Measurements from ENCODE around the gene TARS2. TPM values are rescaled to one million over a fixed set of nuclear protein-coding genes. Genes with fewer than 3 reads are reported as not detected.

Gene TARS2
- total and polyA plus RNA-seq, 2 experiments from 2014 or later = 14.0 to 14.4 TPM

- no peaks in the 10 kb centered on the region for H3K27me3 ChIP-seq (replicated peaks; ENCODE audit: insufficient read depth)
- in situ Hi-C loops (cut with MboI) = no loop called here
- no peak overlapping the region for H3K27ac ChIP-seq
- H3K36me3 ChIP-seq (ENCODE audit: low read depth) = peaks cover 25% of the 10 kb centered on the region; the same call in 1 of the 2 replicates
- H3K9me2 ChIP-seq (ENCODE audit: insufficient read depth) = no peaks in the 10 kb centered on the region
- H3K4me1 ChIP-seq (ENCODE audit: insufficient read depth) = no peaks in the 10 kb centered on the region
- H3K4me2 ChIP-seq (ENCODE audit: unreplicated experiment) = no peak overlapping the region
- TF ChIP-seq EZH2 (IDR thresholded peaks at IDR 0.05; ENCODE audit: insufficient read depth, poor library complexity, severe bottlenecking) (no peak), EZH2phosphoT487 (IDR thresholded peaks at IDR 0.05; ENCODE audit: insufficient read depth, low read depth) (no peak)
- peak; percentile 76 for DNase-seq
- H4K20me1 ChIP-seq (ENCODE audit: insufficient read depth) = no peaks in the 10 kb centered on the region
- 37 to 39% methylated on average over 4 of the region's 4 CpGs for WGBS, 2 experiments (ENCODE audit: low coverage in 1 of 2, low lambda C conversion rate in 2 of 2, missing lambda C conversion rate in 2 of 2)
- H3K79me2 ChIP-seq (ENCODE audit: insufficient read depth) = no peaks in the 10 kb centered on the region; the same call in 1 of the 2 replicates
- H3F3A ChIP-seq (ENCODE audit: insufficient read depth) = no peaks in the 10 kb centered on the region
- no peak overlapping the region for H2AFZ ChIP-seq
- no peaks in the 10 kb centered on the region for H3K9me3 ChIP-seq (ENCODE audit: low read depth)
- no peak overlapping the region for H3K9ac ChIP-seq
- H3K4me3 ChIP-seq = no peak overlapping the region
These were observed 22.8 kb upstream of the TARS2 start for GRCh38 chr1:150464422-150464826.

DNA sequence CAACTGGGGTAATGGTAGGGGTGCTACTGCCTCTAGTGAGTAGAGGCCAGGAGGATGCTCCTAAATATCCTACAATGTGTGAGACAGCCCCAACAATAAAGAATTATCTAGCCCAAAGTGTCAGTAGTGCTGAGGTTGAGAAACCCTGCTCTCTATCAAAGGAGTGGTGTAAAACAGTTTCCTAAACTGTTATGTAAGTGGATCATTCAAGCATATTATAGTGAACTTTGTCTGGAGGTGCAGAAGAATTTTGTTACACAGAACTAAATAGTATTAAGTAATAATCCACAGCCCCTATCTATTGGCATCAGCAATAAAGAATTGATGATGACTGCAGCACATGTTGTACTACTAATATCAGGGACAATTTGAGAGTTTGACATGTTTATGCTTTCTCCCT is 20.3 kb upstream of the TARS2 start:
- H3F3A ChIP-seq (ENCODE audit: insufficient read depth) = no peaks in the 10 kb centered on the region
- no peak overlapping the region for H3K9ac ChIP-seq
- peaks cover 37% of the 10 kb centered on the region for H3K36me3 ChIP-seq (ENCODE audit: low read depth)
- no peak for DNase-seq
- no peaks in the 10 kb centered on the region for H3K4me1 ChIP-seq (ENCODE audit: insufficient read depth)
- no peak overlapping the region for H3K4me3 ChIP-seq
- no peak for TF ChIP-seq EZH2 (IDR thresholded peaks at IDR 0.05; ENCODE audit: insufficient read depth, poor library complexity, severe bottlenecking)
- TF ChIP-seq EZH2phosphoT487 (IDR thresholded peaks at IDR 0.05; ENCODE audit: insufficient read depth, low read depth) = no peak
- H3K27ac ChIP-seq = no peak overlapping the region
- in situ Hi-C loops (cut with MboI) = no loop called here
- H3K27me3 ChIP-seq (replicated peaks; ENCODE audit: insufficient read depth) = no peaks in the 10 kb centered on the region
- H3K9me2 ChIP-seq (ENCODE audit: insufficient read depth) = no peaks in the 10 kb centered on the region
- no peak overlapping the region for H2AFZ ChIP-seq
- H4K20me1 ChIP-seq (ENCODE audit: insufficient read depth) = no peaks in the 10 kb centered on the region
- no peak overlapping the region for H3K4me2 ChIP-seq (ENCODE audit: unreplicated experiment)
- no peaks in the 10 kb centered on the region for H3K9me3 ChIP-seq (ENCODE audit: low read depth)
- no peaks in the 10 kb centered on the region; the same call in 1 of the 2 replicates for H3K79me2 ChIP-seq (ENCODE audit: insufficient read depth)

DNA sequence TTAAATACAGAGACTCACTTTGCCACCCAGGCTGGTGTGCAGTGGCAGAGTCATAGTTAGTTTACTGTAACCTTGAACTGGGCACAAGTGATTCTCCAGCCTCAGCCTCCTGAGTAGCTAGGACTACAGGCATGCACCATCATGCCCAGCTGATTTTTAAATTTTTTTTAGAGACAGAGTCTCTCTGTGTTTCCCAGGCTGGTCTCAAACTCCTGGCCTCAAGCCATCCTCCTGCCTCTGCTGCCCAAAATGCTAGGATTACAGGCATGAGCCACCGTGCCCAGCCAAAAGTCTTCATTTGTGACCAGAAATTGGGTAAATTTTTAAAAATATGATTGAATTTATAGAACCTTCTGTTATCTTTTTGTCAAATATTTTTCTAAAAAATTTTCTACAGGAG is 17.9 kb upstream of the TARS2 start:
- Histone ChIP-seq H3K27ac (no peak overlapping the region), H3K27me3 (replicated peaks; ENCODE audit: insufficient read depth) (no peaks in the 10 kb centered on the region), H3K9me3 (ENCODE audit: low read depth) (no peaks in the 10 kb centered on the region), H3K4me3 (no peak overlapping the region), H3F3A (ENCODE audit: insufficient read depth) (no peaks in the 10 kb centered on the region), H3K4me2 (ENCODE audit: unreplicated experiment) (no peak overlapping the region), H3K36me3 (ENCODE audit: low read depth) (peaks cover 43% of the 10 kb centered on the region), H3K79me2 (ENCODE audit: insufficient read depth) (no peaks in the 10 kb centered on the region; the same call in 1 of the 2 replicates), H4K20me1 (ENCODE audit: insufficient read depth) (no peaks in the 10 kb centered on the region), H3K9me2 (ENCODE audit: insufficient read depth) (no peaks in the 10 kb centered on the region), H3K9ac (no peak overlapping the region), H3K4me1 (ENCODE audit: insufficient read depth) (no peaks in the 10 kb centered on the region), H2AFZ (no peak overlapping the region)
- TF ChIP-seq EZH2phosphoT487 (IDR thresholded peaks at IDR 0.05; ENCODE audit: insufficient read depth, low read depth) (no peak), EZH2 (IDR thresholded peaks at IDR 0.05; ENCODE audit: insufficient read depth, poor library complexity, severe bottlenecking) (no peak)
- in situ Hi-C loops (cut with MboI) = no loop called here
- no peak for DNase-seq
- 48 to 59% methylated on average over 1 of the region's 1 CpG for WGBS, 2 experiments (ENCODE audit: low coverage in 1 of 2, low lambda C conversion rate in 2 of 2, missing lambda C conversion rate in 2 of 2)

DNA sequence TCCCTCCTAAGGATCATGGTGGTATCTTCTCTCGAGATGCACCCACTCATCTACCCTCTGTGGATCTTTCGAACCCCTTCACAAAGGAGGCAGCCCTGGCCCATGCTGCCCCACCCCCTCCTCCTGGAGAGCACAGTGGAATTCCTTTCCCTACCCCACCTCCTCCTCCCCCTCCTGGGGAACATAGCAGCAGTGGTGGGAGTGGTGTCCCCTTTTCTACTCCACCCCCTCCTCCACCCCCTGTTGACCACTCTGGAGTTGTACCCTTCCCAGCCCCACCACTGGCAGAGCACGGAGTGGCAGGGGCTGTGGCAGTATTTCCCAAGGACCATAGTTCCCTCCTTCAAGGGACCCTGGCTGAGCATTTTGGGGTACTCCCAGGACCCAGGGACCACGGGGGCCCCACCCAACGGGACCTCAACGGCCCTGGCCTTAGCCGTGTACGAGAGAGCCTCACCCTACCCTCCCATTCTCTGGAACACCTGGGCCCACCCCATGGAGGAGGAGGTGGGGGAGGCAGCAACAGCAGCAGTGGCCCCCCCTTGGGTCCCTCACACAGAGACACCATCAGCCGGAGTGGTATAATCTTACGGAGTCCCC is 14.5 kb upstream of the TARS2 start:
- 98% methylated on average over 8 to 10 of the region's 10 CpGs for WGBS, 2 experiments (ENCODE audit: low coverage in 1 of 2, low lambda C conversion rate in 2 of 2, missing lambda C conversion rate in 2 of 2)
- H4K20me1 ChIP-seq (ENCODE audit: insufficient read depth) = no peaks in the 10 kb centered on the region
- H3K27me3 ChIP-seq (replicated peaks; ENCODE audit: insufficient read depth) = no peaks in the 10 kb centered on the region
- peaks cover 29% of the 10 kb centered on the region for H3K36me3 ChIP-seq (ENCODE audit: low read depth)
- no peak overlapping the region for H3K4me3 ChIP-seq
- H3K27ac ChIP-seq = no peak overlapping the region
- in situ Hi-C loops (cut with MboI) = no loop called here
- no peaks in the 10 kb centered on the region for H3K79me2 ChIP-seq (ENCODE audit: insufficient read depth)
- no peak overlapping the region for H2AFZ ChIP-seq
- DNase-seq = no peak
- 0 out of 2 replicates have a peak, but pooled peaks cover 6% of the 10 kb centered on the region for H3F3A ChIP-seq (ENCODE audit: insufficient read depth)
- H3K9ac ChIP-seq = no peak overlapping the region
- H3K4me2 ChIP-seq (ENCODE audit: unreplicated experiment) = no peak overlapping the region
- H3K9me3 ChIP-seq (ENCODE audit: low read depth) = no peaks in the 10 kb centered on the region
- H3K4me1 ChIP-seq (ENCODE audit: insufficient read depth) = no peaks in the 10 kb centered on the region
- no peak for TF ChIP-seq EZH2phosphoT487 (IDR thresholded peaks at IDR 0.05; ENCODE audit: insufficient read depth, low read depth)
- TF ChIP-seq EZH2 (IDR thresholded peaks at IDR 0.05; ENCODE audit: insufficient read depth, poor library complexity, severe bottlenecking) = no peak
- no peaks in the 10 kb centered on the region for H3K9me2 ChIP-seq (ENCODE audit: insufficient read depth)
